ENCODE data around the gene SHCBP1.
"Not testable (repeated sequence)": the region's sequence is repeated elsewhere in the genome, so short reads cannot be mapped to it uniquely, and the experiment has no call there.

The SHCBP1 gene

DNA sequence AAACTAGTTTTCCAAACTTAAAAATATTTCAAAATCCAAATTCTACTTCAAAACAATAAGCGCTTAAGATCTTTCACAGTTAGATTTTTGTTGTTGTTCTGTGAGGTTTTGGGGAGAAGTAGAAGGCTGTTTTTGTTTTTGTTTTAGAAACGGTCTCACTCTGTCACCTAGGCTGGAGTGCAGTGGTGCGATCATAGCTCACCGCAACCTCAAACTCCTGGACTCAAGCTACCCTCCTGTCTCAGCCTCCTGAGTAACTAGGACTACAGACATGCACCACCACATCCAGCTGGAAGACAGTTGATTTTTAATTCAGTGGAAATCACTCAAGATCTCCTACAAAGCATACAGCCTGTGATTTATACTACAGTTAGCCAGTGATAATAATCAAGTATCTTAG, 2.7 kb downstream of the SHCBP1 start:
- in situ Hi-C loops (cut with MboI; ENCODE audit: low sequenced_read_pairs): no loop called here

DNA sequence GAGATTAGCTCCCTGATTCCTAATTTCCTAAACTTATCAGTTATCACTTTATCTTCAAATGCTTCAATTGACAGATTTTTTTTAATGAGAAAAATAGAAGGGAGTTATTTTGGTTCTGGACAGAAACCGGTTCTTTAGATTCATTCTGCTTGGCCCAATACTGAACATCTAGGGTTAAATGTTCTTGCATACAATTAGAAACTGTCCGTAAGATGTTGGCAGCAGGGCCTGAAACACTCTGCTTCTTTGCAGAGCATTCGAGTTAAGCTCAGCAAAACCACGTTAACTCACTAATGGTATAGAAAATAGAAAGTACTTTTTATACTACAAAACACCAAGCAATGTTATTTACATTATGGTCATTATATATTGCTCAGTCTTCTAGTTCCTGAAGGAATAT, 7.2 kb downstream of the SHCBP1 start:
- in situ Hi-C loops (cut with MboI; ENCODE audit: low sequenced_read_pairs): no loop called here

DNA sequence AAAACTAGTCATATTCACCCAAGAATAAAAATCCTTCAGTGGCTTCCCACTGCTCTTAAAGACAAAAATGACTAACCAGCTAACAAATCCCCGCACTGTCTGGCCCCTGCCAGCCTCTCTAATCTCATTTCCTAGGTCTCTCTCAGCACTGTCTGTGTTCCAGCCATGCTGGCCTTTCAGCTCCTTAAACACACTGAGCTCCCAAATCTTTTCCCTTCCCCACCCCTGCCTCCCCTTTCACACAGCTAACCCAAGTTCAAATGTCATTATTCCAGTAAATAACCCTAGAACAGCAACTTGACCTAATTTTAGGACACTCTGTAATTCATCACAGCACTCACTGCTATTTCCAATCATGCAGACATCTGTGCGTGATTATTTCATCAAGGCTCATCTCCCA, 7.8 kb downstream of the SHCBP1 start:
- in situ Hi-C loops (cut with MboI; ENCODE audit: low sequenced_read_pairs): no loop called here

DNA sequence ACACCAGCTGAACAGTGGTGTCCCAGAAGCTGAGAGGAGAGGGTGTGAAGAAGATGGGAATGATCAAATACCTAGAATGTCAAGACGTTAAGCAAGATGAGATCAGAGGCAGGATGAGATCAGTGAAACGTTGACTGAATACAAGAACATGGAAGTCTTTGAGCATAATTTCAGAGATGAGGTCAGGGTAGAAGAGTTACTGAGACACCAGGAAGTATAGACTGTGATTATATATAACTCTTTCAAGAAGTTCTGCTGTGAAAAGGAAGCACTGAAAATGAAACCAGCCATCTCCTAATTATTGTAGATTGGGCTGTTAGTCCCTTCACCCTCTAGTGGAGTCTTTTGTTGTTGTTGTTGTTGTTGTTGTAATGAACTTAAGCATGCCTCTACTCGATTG, 9.1 kb downstream of the SHCBP1 start:
- in situ Hi-C loops (cut with MboI; ENCODE audit: low sequenced_read_pairs): no loop called here

DNA sequence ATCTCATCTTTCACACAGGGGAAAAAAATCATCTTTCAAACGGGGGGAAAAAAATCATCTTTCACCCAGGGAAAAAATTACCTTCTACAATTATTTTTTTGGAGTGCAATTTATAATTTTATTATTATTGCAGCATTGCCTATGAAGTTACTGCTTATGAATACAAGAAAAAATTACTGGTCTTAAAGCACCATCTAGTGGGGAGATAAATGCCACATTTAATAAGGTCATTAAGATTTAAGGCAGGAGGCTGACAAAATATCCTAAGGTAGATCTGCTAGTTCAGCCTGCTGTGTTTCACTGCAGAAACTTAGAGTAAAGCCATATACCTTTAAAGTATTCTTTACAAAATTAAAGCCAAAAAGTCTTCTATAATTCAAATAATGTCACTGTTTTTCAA, 13.7 kb downstream of the SHCBP1 start:
- in situ Hi-C loops (cut with MboI; ENCODE audit: low sequenced_read_pairs): no loop called here

DNA sequence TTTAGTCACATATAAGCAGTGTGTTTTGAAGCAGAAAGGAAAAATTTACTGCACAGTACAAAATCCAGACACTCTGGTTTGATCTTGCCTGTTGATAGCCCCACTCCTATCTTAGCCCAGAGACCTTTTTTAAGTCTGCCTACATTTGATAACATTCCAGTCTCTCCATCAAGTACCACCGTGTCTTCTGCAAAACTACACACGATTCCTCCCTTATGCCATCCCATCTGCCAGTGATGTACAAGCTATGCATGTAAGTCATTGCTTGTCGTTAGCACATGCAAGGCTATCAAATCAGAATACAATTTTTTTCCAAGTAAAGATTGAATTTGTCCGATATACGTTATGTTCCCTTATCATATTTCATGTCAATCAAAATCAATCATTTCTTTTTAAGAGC, 14.9 kb downstream of the SHCBP1 start:
- in situ Hi-C loops (cut with MboI; ENCODE audit: low sequenced_read_pairs): no loop called here

DNA sequence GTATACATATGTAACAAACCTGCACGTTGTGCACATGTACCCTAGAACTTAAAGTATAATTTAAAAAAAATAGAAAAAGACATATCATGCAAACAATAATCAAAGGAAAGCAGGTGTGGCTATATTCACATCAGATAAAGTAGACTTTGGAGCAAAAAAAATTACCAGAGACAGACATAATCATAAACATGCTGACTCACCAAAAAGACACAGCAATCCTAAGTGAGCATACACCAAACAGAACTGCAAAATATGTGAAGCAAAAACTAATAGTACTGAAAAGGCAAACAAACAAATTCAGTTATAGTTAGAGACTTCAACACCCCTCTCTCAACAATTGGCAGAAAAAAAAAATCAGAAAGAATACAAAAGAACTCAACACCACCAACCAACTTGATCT, 29.9 kb downstream of the SHCBP1 start:
- in situ Hi-C loops (cut with MboI; ENCODE audit: low sequenced_read_pairs): no loop called here

DNA sequence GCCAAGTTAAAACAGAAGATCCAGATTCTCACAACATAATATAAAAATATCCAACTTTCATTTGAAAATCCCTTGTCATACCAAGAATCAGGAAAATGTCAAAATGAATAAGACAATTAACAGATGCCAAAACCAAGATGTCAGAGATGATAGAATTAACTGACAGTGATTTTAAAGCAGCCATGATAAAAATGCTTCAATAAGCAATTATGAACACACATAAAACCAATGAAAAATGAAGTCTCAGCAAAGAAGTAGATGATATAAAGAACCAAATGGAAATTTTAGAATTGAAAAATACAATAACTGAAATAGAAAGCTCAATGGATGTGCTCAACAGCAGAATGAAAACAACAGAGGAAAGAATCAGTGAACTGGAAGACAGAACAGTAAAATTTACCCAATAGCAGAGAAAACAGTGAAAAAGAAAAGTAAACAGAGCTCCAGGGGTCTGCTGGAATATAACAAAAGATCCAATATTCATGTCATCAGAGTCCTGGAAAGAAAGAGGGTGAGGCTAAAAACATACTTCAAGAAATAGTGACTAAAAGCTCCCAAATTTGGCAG, 35.1 kb downstream of the SHCBP1 start:
- in situ Hi-C loops (cut with MboI; ENCODE audit: low sequenced_read_pairs): no loop called here

DNA sequence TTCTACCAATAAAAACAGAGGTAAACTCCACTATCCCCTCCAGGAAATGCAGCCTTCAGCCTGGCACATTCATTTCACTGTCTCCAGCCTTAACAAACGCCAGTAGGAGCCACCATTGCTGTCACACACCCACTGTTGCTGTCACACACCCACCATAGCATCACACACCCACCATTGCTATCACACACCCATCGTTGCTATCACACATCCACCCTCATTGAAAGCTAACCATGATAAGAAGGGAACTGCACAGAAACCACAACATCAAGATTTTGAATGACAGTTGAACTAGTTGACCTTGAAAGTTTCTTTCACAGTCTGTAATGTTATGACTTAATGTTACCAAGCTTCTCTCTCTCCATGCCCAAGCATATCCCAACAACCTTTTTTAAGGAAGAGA, 38.1 kb downstream of the SHCBP1 start:
- in situ Hi-C loops (cut with MboI; ENCODE audit: low sequenced_read_pairs): no loop called here

DNA sequence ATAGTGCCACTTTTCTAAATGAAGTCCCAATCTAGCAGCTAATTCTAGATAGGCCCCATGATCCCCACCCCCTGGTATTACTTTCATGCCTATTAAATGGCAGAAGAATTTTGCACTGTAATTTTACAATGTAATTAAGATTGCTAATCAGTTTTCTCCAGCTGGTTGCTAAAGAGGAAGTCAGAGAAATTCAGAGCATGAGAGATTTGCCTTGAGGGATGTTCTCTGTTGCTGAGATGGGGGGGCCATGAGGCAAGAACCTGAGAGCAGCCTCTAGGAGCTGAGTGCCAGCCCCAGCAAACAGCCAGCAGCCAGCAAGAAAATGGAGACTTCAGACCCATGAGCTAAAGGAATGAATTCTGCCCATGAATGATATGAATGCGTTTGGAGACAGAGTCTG, 38.9 kb downstream of the SHCBP1 start:
- in situ Hi-C loops (cut with MboI; ENCODE audit: low sequenced_read_pairs): no loop called here

DNA sequence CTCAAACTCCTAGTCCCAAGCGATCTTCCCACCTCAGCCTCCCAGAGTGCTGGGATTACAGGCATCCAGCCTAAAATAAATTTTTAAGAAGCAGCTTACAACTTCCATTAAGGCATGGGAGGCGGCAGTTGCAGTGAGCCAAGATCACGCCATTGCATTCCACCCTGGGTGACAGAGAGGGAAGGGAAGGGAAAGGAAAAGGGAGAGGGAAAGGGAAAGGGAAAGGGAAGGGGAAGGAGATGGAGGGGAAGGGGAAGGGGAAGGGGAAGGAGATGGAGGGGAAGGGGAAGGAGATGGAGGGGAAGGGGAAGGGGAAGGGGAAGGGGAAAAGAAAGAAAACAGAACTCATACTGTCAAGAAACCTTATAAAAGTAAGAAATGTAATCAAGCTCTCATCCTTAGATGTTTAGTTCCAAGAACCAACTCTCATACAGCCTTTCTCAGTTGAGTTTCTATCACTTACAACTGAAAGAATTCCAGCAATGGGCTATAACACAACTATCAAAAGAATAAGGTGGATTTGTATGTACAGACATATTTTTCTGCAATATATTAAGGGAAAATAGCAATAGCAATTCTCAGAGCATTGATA, 43.1 kb downstream of the SHCBP1 start:
- in situ Hi-C loops (cut with MboI; ENCODE audit: low sequenced_read_pairs): no loop called here

DNA sequence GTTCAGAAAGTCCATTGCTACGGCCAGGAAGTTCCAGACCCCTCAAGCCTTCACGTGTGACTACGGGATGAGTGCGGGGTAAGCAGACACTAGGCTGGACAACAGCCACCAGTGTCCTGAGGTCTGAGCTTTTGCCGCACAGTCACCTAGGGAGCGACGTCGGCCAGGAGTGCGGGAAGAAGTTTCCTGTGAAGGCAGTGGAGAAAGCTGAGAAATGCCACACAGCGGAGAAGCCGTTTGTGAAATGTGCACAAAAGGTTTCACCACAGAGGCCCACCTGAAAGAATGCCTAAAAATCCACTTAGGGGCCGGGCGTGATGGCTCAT, 47.4 kb downstream of the SHCBP1 start:
- in situ Hi-C loops (cut with MboI; ENCODE audit: low sequenced_read_pairs): no loop called here

DNA sequence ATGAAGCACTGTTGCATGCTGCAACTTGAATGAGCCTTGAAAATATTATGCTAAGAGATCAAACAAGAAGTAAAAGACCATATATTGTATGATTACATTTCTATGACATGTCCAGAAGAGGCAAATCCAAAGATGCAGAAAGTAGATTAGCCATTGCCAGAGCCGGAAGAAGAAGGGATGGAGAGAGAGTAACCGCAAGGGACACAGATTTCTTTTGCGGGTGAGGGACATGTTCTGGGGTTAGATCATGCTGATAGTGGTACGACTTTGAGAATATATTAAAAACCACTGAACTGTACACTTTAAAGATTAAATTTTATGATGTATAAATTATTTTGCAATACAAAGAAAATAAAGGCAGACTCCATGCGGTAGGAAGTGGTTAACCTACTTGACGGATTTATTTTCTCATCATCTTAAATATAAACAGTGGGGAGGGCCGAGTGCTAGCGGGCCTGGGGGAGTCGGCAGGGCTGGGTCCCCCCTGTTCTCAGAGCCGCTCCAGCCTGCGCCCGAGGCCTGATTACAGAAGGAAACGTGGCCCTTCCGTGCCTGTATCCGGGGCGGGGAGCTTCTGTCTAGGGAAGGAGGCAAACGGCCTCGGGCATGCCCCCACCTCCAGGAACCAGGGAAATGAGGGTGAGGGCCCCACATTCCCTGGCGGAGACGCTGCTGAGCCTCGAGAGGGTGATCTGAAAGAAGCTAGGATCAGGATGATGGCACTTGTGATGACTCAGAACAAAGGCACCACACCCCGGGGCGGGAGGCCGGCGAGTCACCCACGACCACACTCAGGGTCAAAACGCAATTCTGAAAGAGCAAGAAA, 48.0 kb downstream of the SHCBP1 start:
- in situ Hi-C loops (cut with MboI; ENCODE audit: low sequenced_read_pairs): no loop called here

DNA sequence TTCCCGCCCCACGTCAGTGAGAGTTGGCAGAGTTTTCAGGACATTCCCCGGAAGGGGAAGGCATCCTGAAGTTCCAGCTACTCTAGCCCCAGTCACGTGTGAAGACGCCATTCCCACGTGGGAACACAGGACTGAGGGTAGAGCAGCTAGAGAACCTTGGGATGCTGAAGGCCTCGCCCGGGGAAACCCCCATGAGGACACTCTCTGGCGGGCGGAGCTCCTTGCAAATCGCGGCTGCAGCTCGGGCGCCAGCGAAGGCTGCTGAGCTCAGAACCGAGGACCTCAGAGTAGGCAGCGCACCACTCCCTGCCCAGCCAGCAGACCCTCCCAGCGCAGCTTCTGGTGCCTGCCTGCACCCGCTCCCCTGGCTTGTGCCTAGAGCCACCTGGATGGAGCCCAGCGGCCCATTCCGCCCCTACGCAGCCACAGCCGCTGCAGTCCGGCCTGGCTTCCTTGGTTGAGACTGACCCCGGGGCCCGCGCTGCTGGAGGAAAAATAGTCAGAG, 51.9 kb downstream of the SHCBP1 start:
- in situ Hi-C loops (cut with MboI; ENCODE audit: low sequenced_read_pairs): no loop called here

DNA sequence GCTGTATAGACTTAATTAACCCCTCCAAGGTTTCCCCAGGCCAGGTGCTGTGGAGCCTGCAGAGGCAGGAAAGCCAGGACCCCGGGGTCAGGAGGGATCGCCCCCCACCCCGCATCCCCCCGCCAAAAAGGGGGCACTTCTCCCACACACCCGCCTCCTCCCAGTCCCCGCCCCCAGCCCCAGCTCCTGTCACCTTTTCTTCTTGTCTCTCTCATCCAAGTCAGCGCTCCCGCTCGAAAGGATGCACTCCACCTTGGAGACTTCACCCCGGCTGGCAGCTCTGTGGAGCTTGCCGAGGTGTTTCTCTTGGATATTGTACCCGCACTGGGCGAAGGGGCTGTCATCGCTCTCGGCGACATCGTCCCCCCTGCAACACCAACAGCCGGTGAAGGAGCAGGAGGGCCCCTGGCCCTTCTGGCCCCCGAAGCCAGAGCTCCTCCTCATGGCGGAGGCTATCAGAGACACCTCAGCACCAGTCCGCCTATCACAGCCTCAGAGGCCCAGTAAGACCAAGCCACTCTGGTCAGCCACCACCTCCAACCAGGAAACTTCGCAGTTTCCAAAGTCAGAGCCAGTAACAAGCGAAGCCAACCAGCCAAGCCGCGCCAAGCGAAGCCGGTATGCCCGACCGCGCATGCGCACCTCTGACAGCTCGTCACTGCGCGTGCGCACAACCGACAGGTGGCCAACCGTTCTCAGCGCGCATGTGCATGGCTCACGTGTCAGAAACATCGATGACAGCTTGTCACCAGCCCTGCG, 52.5 kb downstream of the SHCBP1 start:
- in situ Hi-C loops (cut with MboI; ENCODE audit: low sequenced_read_pairs): no loop called here

DNA sequence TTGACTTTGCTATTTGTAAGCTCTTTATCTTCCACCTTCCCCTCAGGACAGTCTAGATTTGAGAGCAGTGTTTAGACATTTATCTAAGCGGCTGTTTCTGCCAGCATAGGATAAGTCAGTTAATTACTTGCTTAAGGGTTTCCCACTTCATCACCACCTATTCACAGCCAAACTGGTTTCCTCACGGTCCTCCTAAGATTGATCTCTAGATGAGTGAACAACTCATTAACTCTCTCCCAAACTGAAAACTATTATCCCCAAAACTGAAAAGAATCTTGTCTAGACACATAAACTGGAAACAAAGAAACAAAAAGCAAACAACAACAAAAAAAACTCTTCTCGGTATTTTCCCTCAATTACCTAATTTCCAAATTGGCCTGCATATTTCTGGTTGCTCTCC, 58.2 kb downstream of the SHCBP1 start:
- in situ Hi-C loops (cut with MboI; ENCODE audit: low sequenced_read_pairs): no loop called here

DNA sequence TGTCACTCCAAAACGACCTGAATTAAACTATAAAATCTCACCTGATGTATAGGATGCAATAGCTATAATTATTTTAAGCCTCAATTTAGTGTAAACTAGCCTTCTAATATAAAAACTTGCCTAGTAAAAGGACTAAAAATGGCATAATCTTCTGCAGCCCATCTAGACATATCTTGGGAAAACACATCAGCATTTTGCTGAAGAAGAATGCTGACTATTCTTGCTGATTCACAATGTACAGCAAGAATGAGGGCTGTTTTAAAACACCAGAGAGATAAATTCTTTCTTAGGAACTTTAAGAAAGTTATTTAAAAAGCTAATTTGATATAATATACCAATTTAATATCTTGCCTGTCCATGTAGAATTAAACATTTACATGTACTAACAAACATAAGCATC, 63.2 kb downstream of the SHCBP1 start:
- in situ Hi-C loops (cut with MboI; ENCODE audit: low sequenced_read_pairs): no loop called here

DNA sequence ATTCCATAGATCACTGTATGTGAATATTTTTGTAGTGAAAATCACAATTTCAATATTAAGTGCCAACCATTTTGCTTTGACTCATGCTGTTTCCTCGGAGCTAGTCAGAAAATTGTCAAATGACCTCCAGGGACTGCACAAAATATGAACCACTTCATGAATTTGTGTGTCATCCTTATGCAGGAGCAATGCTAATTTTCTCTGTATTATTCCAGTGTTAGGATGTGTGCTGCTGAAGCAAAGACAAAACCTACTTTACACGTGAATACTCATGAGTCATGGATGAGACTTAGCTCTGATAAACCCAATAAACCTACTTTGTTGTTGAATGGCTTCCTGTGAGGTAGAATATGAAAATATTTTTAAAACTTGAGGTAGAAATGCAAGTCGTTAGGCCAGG, 65.2 kb downstream of the SHCBP1 start:
- in situ Hi-C loops (cut with MboI; ENCODE audit: low sequenced_read_pairs): no loop called here

DNA sequence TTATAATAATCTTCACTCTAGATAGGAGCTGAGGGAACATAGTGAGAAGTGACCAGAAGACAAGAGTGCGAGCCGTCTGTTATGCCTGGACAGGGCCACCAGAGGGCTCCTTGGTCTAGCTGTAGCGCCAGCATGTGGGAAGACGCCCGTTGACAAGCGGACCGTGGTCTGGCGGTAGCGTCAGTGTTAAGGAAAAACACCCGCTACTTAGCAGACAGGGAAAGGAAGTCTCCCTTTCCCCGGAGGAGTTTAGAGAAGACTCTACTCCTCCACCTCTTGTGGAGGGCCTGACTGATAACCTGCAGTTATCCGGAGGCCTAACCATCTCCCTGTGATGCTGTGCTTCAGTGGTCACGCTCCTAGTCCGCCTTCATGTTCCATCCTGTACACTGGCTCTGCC, 66.7 kb downstream of the SHCBP1 start:
- in situ Hi-C loops (cut with MboI; ENCODE audit: low sequenced_read_pairs): not testable (repeated sequence)

DNA sequence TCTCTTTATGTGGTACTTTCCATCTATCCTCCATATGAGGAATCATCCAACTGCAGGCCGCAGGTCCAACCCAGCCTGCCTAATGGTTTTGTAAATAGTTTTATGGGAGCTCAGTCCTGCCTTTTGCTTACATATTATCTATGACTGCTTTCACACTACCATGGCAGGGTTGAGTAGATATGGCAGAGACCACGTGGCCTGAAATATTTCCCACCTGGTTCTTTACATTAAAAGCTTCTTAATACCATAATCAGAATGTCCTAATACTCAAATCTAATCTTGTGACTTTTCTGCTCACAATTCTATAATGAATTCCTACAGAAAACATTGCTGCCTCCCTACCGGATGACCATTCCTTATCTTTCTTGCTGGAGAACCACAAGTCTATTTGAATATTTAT, 71.7 kb downstream of the SHCBP1 start:
- in situ Hi-C loops (cut with MboI; ENCODE audit: low sequenced_read_pairs): no loop called here
